ENCODE measurements around the gene FNTB. TPM values are rescaled to one million over a fixed set of nuclear protein-coding genes. Genes with fewer than 3 reads are reported as not detected.

Gene FNTB
- total RNA-seq, 1 experiment from 2014 or later: 35.3 TPM

DNA sequence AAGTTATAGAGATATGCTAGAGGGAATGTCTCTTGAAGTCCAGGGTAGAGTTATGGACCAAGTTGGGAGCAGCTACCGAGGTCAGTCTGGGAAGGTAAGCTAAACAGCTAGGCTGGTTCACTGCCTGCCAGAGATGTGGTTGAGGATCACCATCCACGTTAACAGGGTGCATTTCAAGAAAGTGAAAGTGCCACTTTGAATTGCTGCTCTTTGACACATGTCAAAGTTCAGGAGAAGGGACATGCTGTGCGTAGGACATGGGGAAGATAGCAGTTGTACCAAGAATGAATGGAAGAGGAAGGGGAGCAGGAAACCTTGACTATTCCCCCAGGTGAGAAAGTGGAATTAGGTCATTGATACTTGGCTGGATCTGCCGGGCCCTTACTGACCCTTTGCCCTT, 66.1 kb downstream of the FNTB start:
- no peak overlapping the region for H3K4me3 ChIP-seq
- H3K36me3 ChIP-seq (ENCODE audit: low read depth): 0 out of 2 replicates have a peak, but pooled peaks cover 4% of the 10 kb centered on the region
- no peaks in the 10 kb centered on the region for H3K9me2 ChIP-seq (ENCODE audit: insufficient read depth)
- H3F3A ChIP-seq (ENCODE audit: insufficient read depth, low read depth): 0 out of 2 replicates have a peak, but pooled peaks cover 5% of the 10 kb centered on the region
- no peaks in the 10 kb centered on the region for H3K27me3 ChIP-seq (ENCODE audit: insufficient read depth, low read depth)
- H3K4me2 ChIP-seq: no peak overlapping the region
- intact Hi-C loops (cut with micrococcal nuclease; ENCODE audit: unreplicated experiment): no loop called here
- no peaks in the 10 kb centered on the region for H3K9me3 ChIP-seq (ENCODE audit: insufficient read depth, low read depth)
- TF ChIP-seq EZH2 (IDR thresholded peaks at IDR 0.05; ENCODE audit: low read depth): no peak
- TF ChIP-seq, protein P1, sequence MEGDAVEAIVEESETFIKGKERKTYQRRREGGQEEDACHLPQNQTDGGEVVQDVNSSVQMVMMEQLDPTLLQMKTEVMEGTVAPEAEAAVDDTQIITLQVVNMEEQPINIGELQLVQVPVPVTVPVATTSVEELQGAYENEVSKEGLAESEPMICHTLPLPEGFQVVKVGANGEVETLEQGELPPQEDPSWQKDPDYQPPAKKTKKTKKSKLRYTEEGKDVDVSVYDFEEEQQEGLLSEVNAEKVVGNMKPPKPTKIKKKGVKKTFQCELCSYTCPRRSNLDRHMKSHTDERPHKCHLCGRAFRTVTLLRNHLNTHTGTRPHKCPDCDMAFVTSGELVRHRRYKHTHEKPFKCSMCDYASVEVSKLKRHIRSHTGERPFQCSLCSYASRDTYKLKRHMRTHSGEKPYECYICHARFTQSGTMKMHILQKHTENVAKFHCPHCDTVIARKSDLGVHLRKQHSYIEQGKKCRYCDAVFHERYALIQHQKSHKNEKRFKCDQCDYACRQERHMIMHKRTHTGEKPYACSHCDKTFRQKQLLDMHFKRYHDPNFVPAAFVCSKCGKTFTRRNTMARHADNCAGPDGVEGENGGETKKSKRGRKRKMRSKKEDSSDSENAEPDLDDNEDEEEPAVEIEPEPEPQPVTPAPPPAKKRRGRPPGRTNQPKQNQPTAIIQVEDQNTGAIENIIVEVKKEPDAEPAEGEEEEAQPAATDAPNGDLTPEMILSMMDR (conservative IDR thresholded peaks at IDR 0.05): no peak
- H3K27ac ChIP-seq: no peak overlapping the region
- no peak overlapping the region for H2AFZ ChIP-seq
- no peak for DNase-seq
- no peaks in the 10 kb centered on the region for H4K20me1 ChIP-seq (ENCODE audit: insufficient read depth)
- ChIA-PET POLR2A (ENCODE audit: unreplicated experiment) (no interaction called here), CTCF (no interaction called here)
- no peaks in the 10 kb centered on the region for H3K79me2 ChIP-seq (ENCODE audit: low read depth)
- no TSS peak for BruUV-seq (replicated peaks)
- H3K4me1 ChIP-seq (replicated peaks; ENCODE audit: insufficient read depth): no peaks in the 10 kb centered on the region

DNA sequence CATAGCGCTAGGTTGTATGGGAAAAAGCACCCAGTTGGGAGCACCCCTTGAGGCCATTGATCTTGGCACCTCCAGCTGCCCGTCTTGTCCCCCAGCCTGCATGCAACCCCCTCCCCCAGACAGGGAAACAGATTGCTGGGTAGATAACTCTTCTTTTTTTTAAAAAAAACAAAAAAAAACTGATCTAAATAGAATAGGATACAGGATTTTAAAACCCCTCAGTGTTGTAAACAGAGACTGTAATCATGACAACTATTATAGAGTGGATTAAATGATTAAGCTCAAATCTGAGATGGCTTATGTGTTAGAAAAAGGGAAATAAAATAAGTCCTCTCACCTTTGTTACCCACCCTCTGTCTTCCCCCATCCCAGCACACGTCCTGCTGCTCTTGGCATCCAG, 66.8 kb downstream of the FNTB start:
- H3K27ac ChIP-seq: no peak overlapping the region
- no peak overlapping the region for H3K4me3 ChIP-seq
- H3K9me3 ChIP-seq (ENCODE audit: insufficient read depth, low read depth): no peaks in the 10 kb centered on the region
- intact Hi-C loops (cut with micrococcal nuclease; ENCODE audit: unreplicated experiment): no loop called here
- TF ChIP-seq, protein P1 (conservative IDR thresholded peaks at IDR 0.05): no peak
- H3F3A ChIP-seq (ENCODE audit: insufficient read depth, low read depth): 0 out of 2 replicates have a peak, but pooled peaks cover 7% of the 10 kb centered on the region
- no TSS peak for BruUV-seq (replicated peaks)
- CTCF ChIA-PET: interaction anchor here (0.6 kb wide), 1 partner anchor 973 kb away, joined by 3 read pairs; no protein-coding TSS in a partner anchor
- no peak for DNase-seq
- no peak overlapping the region for H2AFZ ChIP-seq
- H4K20me1 ChIP-seq (ENCODE audit: insufficient read depth): no peaks in the 10 kb centered on the region
- POLR2A ChIA-PET (ENCODE audit: unreplicated experiment): no interaction called here
- H3K4me2 ChIP-seq: no peak overlapping the region
- H3K79me2 ChIP-seq (ENCODE audit: low read depth): no peaks in the 10 kb centered on the region
- H3K27me3 ChIP-seq (ENCODE audit: insufficient read depth, low read depth): no peaks in the 10 kb centered on the region
- H3K36me3 ChIP-seq (ENCODE audit: low read depth): 0 out of 2 replicates have a peak, but pooled peaks cover 4% of the 10 kb centered on the region
- no peaks in the 10 kb centered on the region for H3K9me2 ChIP-seq (ENCODE audit: insufficient read depth)
- no peaks in the 10 kb centered on the region for H3K4me1 ChIP-seq (replicated peaks; ENCODE audit: insufficient read depth)

DNA sequence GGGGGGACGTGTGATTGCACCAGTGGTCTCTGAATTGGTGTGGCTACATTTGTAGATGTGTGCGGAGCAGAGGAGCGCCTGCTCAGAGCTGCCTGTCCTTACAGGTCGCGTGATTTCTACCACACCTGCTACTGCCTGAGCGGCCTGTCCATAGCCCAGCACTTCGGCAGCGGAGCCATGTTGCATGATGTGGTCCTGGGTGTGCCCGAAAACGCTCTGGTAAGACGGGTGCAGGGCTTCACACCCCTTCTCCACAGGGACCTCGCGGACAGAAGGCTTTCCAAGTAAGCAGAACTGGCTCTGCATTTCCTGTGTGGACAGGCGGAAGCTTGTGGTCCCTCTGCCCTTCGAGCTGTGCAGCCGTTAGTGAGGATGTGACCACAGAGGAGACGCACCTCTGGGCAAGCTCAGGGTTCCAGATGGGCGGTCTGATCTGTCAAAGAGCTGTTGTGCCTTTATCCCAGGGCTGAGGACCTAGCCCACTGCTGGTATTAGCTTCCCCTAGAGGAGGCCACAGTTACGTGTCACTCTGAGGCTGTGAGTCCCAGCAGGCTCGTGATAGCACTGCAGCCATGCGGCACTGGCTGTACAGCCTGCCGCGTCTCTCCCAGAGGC, 67.9 kb downstream of the FNTB start:
- ChIA-PET POLR2A (ENCODE audit: unreplicated experiment) (no interaction called here), CTCF (no interaction called here)
- Histone ChIP-seq H3K79me2 (ENCODE audit: low read depth) (no peaks in the 10 kb centered on the region), H3K27me3 (ENCODE audit: insufficient read depth, low read depth) (no peaks in the 10 kb centered on the region), H3F3A (ENCODE audit: insufficient read depth, low read depth) (0 out of 2 replicates have a peak, but pooled peaks cover 7% of the 10 kb centered on the region), H3K4me2 (no peak overlapping the region), H3K9me3 (ENCODE audit: insufficient read depth, low read depth) (no peaks in the 10 kb centered on the region), H2AFZ (no peak overlapping the region), H3K4me1 (replicated peaks; ENCODE audit: insufficient read depth) (no peaks in the 10 kb centered on the region), H3K9me2 (ENCODE audit: insufficient read depth) (no peaks in the 10 kb centered on the region), H4K20me1 (ENCODE audit: insufficient read depth) (no peaks in the 10 kb centered on the region), H3K36me3 (ENCODE audit: low read depth) (0 out of 2 replicates have a peak, but pooled peaks cover 4% of the 10 kb centered on the region), H3K4me3 (no peak overlapping the region), H3K27ac (no peak overlapping the region)
- BruUV-seq (replicated peaks): no TSS peak
- no peak for TF ChIP-seq EZH2 (IDR thresholded peaks at IDR 0.05; ENCODE audit: low read depth)
- TF ChIP-seq, protein P1 (conservative IDR thresholded peaks at IDR 0.05): no peak
- intact Hi-C loops (cut with micrococcal nuclease; ENCODE audit: unreplicated experiment): no loop called here
- no peak for DNase-seq

Data from PC-9 (cell line).